ENCODE results near the gene BET1L.

DNA sequence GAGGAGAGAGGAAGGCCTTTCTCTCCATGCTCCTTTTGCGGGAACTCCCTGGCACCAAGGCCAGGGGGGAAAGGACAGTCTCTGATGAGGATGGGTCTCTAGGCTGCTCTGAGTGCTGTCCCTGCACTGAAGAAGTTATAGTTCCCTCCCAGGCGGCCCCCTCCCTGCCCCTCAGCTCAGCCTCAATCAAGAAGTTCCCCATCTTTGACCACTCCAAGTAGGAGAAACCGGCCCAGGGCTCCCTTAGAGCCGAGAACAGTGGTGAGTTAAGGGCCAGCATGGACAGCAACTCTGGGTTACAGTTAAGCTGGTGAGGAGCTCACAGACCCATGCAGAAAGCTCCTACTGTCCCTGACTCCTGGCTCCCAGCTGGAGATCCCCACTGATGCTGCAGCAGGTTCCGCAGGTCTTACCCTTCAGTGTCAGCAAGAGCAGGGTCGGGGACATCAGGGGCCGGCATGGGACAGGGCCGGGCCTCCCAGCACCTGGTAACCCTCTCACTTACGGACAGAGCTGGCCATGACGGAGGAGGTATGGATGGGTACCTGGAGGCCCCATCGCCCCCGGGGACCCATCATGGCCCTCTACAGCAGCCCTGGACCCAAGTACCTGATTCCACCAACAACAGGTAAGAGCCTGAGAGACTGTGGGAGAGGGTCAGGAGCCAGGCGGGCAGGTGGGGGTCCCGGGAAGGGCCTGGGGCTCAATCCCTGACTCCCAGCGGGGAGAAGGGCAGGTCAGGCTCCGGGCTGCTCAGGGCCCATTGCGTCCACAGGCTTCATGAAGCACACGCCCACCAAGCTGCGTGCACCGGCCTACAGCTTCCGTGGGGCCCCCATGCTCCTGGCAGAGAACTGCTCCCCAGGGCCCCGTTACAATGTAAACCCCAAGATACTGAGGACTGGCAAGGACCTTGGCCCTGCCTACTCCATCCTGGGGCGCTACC, 10.1 kb downstream of the BET1L start:
- TF ChIP-seq, protein P1, sequence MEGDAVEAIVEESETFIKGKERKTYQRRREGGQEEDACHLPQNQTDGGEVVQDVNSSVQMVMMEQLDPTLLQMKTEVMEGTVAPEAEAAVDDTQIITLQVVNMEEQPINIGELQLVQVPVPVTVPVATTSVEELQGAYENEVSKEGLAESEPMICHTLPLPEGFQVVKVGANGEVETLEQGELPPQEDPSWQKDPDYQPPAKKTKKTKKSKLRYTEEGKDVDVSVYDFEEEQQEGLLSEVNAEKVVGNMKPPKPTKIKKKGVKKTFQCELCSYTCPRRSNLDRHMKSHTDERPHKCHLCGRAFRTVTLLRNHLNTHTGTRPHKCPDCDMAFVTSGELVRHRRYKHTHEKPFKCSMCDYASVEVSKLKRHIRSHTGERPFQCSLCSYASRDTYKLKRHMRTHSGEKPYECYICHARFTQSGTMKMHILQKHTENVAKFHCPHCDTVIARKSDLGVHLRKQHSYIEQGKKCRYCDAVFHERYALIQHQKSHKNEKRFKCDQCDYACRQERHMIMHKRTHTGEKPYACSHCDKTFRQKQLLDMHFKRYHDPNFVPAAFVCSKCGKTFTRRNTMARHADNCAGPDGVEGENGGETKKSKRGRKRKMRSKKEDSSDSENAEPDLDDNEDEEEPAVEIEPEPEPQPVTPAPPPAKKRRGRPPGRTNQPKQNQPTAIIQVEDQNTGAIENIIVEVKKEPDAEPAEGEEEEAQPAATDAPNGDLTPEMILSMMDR (IDR thresholded peaks at IDR 0.05; ENCODE audit: low read depth, low read length) = no peak
- TF ChIP-seq, protein P2, sequence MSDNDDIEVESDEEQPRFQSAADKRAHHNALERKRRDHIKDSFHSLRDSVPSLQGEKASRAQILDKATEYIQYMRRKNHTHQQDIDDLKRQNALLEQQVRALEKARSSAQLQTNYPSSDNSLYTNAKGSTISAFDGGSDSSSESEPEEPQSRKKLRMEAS (IDR thresholded peaks at IDR 0.05; ENCODE audit: low read depth, low read length) = no peak
- no peak for TF ChIP-seq POLR2A (IDR thresholded peaks at IDR 0.05; ENCODE audit: extremely low read depth, insufficient read length)

All from NB4 (cell line).